ENCODE results near the gene SLX9. TPM values are rescaled to one million over a fixed set of nuclear protein-coding genes. Genes with fewer than 3 reads are reported as not detected.

The SLX9 gene
- total RNA-seq, 1 donor from 2014 or later, result 8.3 TPM

DNA sequence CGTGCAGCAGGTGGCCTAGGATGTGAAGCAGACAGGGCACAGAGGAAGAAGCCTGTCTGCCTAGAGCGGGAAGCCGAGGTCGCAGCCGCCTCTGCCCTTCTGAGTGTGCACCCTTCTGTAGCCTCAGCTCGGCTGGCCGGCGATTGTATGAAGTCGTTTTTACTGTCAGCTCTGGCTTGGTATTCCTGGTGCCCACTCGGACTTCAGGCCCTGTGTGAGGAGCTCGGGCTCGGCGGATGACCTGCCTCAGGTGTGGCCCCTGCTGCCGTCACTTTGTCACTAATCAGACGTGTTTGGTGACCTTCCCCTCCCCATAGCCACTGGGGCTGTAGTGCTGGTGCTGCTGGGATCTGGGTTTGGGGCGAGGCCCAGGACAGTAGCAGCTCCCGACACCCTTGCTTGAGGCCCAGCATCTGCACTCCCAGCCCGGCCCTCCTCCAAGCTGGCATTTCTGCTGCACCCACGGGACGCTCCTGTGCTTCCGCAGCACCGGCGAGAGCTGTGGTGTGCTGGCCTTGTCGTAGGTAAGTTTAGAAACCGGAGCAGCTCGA is 18.1 kb downstream of the SLX9 start:
- Histone ChIP-seq H3K27ac (peak overlapping the region; percentile 67), H3K9me3 (no peaks in the 10 kb centered on the region), H3K4me3 (no peak overlapping the region), H3K27me3 (no peaks in the 10 kb centered on the region), H3K36me3 (no peaks in the 10 kb centered on the region), H3K4me1 (peaks cover 24% of the 10 kb centered on the region)
- intact Hi-C loops (cut with DNase I), result loop anchor here (10.0 kb wide), 1 partner anchor 487 kb away; no protein-coding TSS in a partner anchor
- TF ChIP-seq POLR2A (IDR thresholded peaks at IDR 0.05) (no peak), POLR2AphosphoS5 (IDR thresholded peaks at IDR 0.05; ENCODE audit: insufficient read depth in 1 of 2, low read depth in 1 of 2) (no peak)
- TF ChIP-seq, protein P1, sequence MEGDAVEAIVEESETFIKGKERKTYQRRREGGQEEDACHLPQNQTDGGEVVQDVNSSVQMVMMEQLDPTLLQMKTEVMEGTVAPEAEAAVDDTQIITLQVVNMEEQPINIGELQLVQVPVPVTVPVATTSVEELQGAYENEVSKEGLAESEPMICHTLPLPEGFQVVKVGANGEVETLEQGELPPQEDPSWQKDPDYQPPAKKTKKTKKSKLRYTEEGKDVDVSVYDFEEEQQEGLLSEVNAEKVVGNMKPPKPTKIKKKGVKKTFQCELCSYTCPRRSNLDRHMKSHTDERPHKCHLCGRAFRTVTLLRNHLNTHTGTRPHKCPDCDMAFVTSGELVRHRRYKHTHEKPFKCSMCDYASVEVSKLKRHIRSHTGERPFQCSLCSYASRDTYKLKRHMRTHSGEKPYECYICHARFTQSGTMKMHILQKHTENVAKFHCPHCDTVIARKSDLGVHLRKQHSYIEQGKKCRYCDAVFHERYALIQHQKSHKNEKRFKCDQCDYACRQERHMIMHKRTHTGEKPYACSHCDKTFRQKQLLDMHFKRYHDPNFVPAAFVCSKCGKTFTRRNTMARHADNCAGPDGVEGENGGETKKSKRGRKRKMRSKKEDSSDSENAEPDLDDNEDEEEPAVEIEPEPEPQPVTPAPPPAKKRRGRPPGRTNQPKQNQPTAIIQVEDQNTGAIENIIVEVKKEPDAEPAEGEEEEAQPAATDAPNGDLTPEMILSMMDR (IDR thresholded peaks at IDR 0.05), result no peak
- no peak for DNase-seq (ENCODE audit: extremely low spot score in 2 of 2)

DNA sequence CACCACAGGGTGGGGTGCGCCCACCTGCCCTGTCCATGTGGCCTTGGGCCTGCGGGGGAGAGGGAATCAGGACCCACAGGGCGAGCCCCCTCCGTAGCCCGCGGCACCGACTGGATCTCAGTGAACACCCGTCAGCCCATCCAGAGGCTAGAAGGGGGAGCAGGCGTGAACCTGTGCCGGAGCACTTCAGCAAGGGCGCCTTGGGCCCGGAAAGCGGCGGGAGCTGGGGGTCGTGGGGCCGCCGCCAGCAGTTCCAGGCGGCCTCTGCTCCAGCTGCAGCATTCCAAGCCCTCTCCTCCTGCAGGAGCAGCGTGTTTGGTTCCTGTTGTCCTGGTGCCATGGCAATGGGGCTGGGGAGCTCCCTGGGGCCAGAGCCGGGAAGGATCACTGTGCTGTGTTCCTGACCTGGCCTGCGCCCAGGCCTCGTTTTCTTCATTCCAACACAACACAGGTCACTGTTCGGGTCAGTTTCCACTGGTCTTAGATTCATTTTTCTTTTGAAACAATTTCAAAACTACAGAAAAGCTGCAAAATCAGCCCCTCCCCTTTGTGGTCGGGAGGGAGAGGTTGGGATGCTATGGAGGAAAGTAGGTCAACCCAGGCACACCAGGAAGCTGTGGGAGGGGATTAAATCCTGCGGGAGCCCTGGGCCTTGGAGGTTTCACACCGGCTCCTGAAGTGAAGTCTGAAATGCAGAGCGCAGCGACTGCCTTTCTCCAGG is 18.8 kb downstream of the SLX9 start:
- no peak overlapping the region for H3K4me3 ChIP-seq
- DNase-seq (ENCODE audit: extremely low spot score in 2 of 2), result no peak
- intact Hi-C loops (cut with DNase I), result loop anchor here (10.0 kb wide), 1 partner anchor 486 kb away; no protein-coding TSS in a partner anchor
- no peaks in the 10 kb centered on the region for H3K27me3 ChIP-seq
- H3K9me3 ChIP-seq, result no peaks in the 10 kb centered on the region
- H3K4me1 ChIP-seq, result peaks cover 24% of the 10 kb centered on the region
- H3K36me3 ChIP-seq, result no peaks in the 10 kb centered on the region
- TF ChIP-seq POLR2A (IDR thresholded peaks at IDR 0.05) (no peak), POLR2AphosphoS5 (IDR thresholded peaks at IDR 0.05; ENCODE audit: insufficient read depth in 1 of 2, low read depth in 1 of 2) (peak; percentile 76 to 80)
- H3K27ac ChIP-seq, result peak overlapping the region; percentile 67

DNA sequence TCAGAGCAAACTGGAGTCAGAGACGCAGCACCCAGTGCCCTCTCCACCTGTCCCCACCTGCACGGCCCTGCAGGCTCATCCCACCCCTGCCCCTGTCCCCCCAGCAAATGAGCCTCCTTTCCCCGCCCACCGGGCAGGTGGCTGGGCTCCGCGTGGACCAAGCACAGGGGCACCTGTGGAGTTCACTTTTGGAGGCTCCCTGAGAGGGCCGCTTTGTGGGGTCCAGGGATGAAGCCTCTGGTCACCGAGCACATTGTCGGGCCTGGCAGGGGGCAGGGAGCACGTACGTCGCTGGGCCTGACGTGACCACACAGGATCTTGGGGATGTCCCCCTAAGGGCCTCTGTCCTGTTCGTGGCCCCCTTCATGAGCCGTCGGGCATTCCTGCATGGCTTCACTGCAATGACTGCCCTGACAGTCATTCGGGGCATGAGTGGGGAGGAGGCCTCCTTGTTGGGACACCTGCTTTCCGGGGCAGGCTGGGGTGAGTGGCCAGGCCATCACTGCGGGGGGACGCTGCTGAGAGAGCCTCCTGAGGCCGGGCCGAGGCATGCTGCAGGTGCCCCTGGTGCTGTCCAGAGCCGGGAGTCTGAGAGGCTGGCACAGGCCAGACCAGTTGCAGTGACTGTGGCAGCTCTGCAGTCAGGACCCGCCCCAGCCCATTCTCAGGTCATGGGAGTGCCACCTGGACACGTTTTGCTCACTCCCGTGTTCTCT is 19.7 kb downstream of the SLX9 start:
- TF ChIP-seq POLR2A (IDR thresholded peaks at IDR 0.05), result no peak
- TF ChIP-seq, protein P1 (IDR thresholded peaks at IDR 0.05), result no peak
- TF ChIP-seq POLR2AphosphoS5 (IDR thresholded peaks at IDR 0.05; ENCODE audit: insufficient read depth in 1 of 2, low read depth in 1 of 2), result no peak
- intact Hi-C loops (cut with DNase I), result loop anchor here (10.0 kb wide), 1 partner anchor 485 kb away; no protein-coding TSS in a partner anchor
- peaks cover 24% of the 10 kb centered on the region for H3K4me1 ChIP-seq
- H3K27me3 ChIP-seq, result no peaks in the 10 kb centered on the region
- no peak for DNase-seq (ENCODE audit: extremely low spot score in 2 of 2)
- H3K9me3 ChIP-seq, result no peaks in the 10 kb centered on the region
- H3K4me3 ChIP-seq, result no peak overlapping the region
- no peaks in the 10 kb centered on the region for H3K36me3 ChIP-seq
- peak overlapping the region; percentile 67 for H3K27ac ChIP-seq

DNA sequence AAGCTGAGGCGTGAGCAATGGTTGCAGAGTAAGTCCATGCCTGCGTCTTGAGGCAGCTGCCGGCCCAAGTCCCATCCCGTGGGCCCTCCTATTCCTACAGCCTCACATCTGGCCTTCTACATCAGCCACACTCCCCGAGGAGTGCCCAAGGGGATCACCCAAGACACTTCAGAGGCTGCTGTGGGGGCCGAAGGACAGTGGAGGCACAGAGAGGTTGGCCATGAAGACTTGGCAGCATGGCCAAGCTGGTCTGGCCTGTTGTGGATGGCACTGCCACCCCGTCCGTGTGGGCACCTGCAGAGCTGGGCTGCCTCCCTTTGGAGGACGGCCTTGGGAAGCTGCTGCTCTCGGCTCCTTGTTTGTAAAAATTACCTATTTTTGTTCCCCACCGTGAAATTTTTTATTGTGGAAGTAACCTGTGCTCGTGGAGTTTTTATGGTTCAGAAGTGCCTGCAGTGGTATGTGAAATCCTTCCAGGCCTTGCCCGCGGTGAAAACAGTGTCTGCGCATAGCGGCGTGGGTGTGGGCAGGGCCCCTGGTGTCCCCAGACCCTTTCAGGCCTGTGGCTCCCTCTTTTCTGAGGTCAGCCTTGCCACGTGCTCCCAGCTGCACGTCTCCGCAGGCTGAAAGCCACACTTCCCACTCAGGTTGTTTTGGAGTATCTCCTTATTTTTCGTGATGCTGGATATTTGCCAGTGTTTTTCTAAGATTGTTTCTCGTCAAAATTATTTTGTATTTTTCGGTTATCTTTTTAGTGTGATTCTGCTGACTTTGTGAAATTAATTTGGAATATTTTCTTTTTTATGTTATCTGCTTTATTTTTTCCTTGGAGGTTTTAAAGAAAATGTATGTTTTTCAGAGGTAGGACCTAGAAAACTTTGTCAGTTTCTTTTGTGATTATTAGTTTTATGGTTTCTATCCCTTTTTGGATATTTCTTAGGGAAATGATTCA is 20.6 kb downstream of the SLX9 start:
- no peak for DNase-seq (ENCODE audit: extremely low spot score in 2 of 2)
- no peaks in the 10 kb centered on the region for H3K27me3 ChIP-seq
- peaks cover 24% of the 10 kb centered on the region for H3K4me1 ChIP-seq
- intact Hi-C loops (cut with DNase I), result no loop called here
- no peak overlapping the region for H3K4me3 ChIP-seq
- TF ChIP-seq POLR2A (IDR thresholded peaks at IDR 0.05), result no peak
- no peak for TF ChIP-seq POLR2AphosphoS5 (IDR thresholded peaks at IDR 0.05; ENCODE audit: insufficient read depth in 1 of 2, low read depth in 1 of 2)
- TF ChIP-seq, protein P1 (IDR thresholded peaks at IDR 0.05), result no peak
- H3K27ac ChIP-seq, result peak overlapping the region; percentile 67
- H3K9me3 ChIP-seq, result no peaks in the 10 kb centered on the region
- no peaks in the 10 kb centered on the region for H3K36me3 ChIP-seq
